ENCODE data around the gene PNKD.

Gene PNKD

GRCh38 chr2:218332920-218333645, 62.8 kb downstream of the PNKD start:
- no peak for DNase-seq
- H3K4me1 ChIP-seq: no peaks in the 10 kb centered on the region
- H3K4me3 ChIP-seq (ENCODE audit: low read depth, low read length): no peak overlapping the region

GRCh38 chr2:218334531-218334930, 64.2 kb downstream of the PNKD start:
- Histone ChIP-seq H3K27me3 (no peaks in the 10 kb centered on the region), H3K36me3 (no peaks in the 10 kb centered on the region), H3K4me3 (ENCODE audit: low read depth, low read length) (no peak overlapping the region), H3K4me1 (no peaks in the 10 kb centered on the region), H3K9me3 (no peaks in the 10 kb centered on the region)
- DNase-seq: no peak
- no peak for TF ChIP-seq CTCF (IDR thresholded peaks at IDR 0.05; ENCODE audit: low read depth, low read length)

More at GRCh38 chr2:218332920-218333645, 62.8 kb downstream of the PNKD start:
- Histone ChIP-seq H3K9me3 (no peaks in the 10 kb centered on the region), H3K36me3 (no peaks in the 10 kb centered on the region), H3K27me3 (no peaks in the 10 kb centered on the region)
- no peak for TF ChIP-seq CTCF (IDR thresholded peaks at IDR 0.05; ENCODE audit: low read depth, low read length)

- TF ChIP-seq CTCF (IDR thresholded peaks at IDR 0.05; ENCODE audit: low read depth, low read length): no peak
- peaks cover 7% of the 10 kb centered on the region; the same call in 1 of the 2 replicates for H3K4me1 ChIP-seq
- H3K4me3 ChIP-seq (ENCODE audit: low read depth, low read length): no peak overlapping the region
- no peaks in the 10 kb centered on the region for H3K27me3 ChIP-seq
- no peak for DNase-seq
- no peaks in the 10 kb centered on the region for H3K9me3 ChIP-seq
- no peaks in the 10 kb centered on the region for H3K36me3 ChIP-seq
Measured at GRCh38 chr2:218340656-218341055, 70.3 kb downstream of the PNKD start.

- Histone ChIP-seq H3K9me3 (no peaks in the 10 kb centered on the region), H3K27me3 (no peaks in the 10 kb centered on the region), H3K4me1 (peaks cover 7% of the 10 kb centered on the region; the same call in 1 of the 2 replicates), H3K36me3 (no peaks in the 10 kb centered on the region), H3K4me3 (ENCODE audit: low read depth, low read length) (no peak overlapping the region)
- DNase-seq: no peak
- no peak for TF ChIP-seq CTCF (IDR thresholded peaks at IDR 0.05; ENCODE audit: low read depth, low read length)
Measured at GRCh38 chr2:218341381-218341780, 71.1 kb downstream of the PNKD start.

- peaks cover 7% of the 10 kb centered on the region; the same call in 1 of the 2 replicates for H3K4me1 ChIP-seq
- no peaks in the 10 kb centered on the region for H3K36me3 ChIP-seq
- no peaks in the 10 kb centered on the region for H3K27me3 ChIP-seq
- no peak for TF ChIP-seq CTCF (IDR thresholded peaks at IDR 0.05; ENCODE audit: low read depth, low read length)
- H3K4me3 ChIP-seq (ENCODE audit: low read depth, low read length): no peak overlapping the region
- DNase-seq: no peak
- H3K9me3 ChIP-seq: no peaks in the 10 kb centered on the region
Measured at GRCh38 chr2:218342837-218343236, 72.5 kb downstream of the PNKD start.

GRCh38 chr2:218343591-218343990, 73.3 kb downstream of the PNKD start:
- H3K36me3 ChIP-seq: no peaks in the 10 kb centered on the region
- H3K27me3 ChIP-seq: no peaks in the 10 kb centered on the region
- H3K9me3 ChIP-seq: no peaks in the 10 kb centered on the region
- H3K4me1 ChIP-seq: peaks cover 7% of the 10 kb centered on the region; the same call in 1 of the 2 replicates
- no peak for TF ChIP-seq CTCF (IDR thresholded peaks at IDR 0.05; ENCODE audit: low read depth, low read length)
- H3K4me3 ChIP-seq (ENCODE audit: low read depth, low read length): no peak overlapping the region
- DNase-seq: peak; percentile 50

All from BE2C (cell line).